ENCODE data around the gene FSTL1.

- TF ChIP-seq POLR2A (IDR thresholded peaks at IDR 0.05) (no peak), CTCF (IDR thresholded peaks at IDR 0.05) (no peak)
Observed at GRCh38 chr3:120472121-120472844, 21.5 kb upstream of the FSTL1 start.
